Liver (tissue), 9 donors: ENCODE data around the gene SCAMP4. TPM values are rescaled to one million over a fixed set of nuclear protein-coding genes. Genes with fewer than 3 reads are reported as not detected.

Experiments
- DNase-seq: peaks from one replicate; pipeline ENCODE4 v3.0.0-alpha.2; 2017; ENCODE audit warnings: low spot score
- H3K27ac ChIP-seq, 2 donors: one replicate each; pipeline ENCODE4 v1.7.0; 2013; ENCODE audit warnings: inconsistent platforms in 2 of 2, low read length in 2 of 2, control low read depth in 1 of 2, low read depth in 1 of 2, mild to moderate bottlenecking in 1 of 2
- H3K27me3 ChIP-seq, 4 donors: one replicate each; pipeline versions ENCODE4 v1.6.1 to v1.7.0; 2013; ENCODE audit warnings: low read length in 3 of 4, inconsistent platforms in 1 of 4, mild to moderate bottlenecking in 1 of 4, moderate library complexity in 1 of 4; ENCODE audit not compliant: control insufficient read depth in 4 of 4, insufficient read depth in 4 of 4
- H3K36me3 ChIP-seq, 4 donors: one replicate each; pipeline versions ENCODE4 v1.6.1 to v1.7.0; 2013; ENCODE audit warnings: low read length in 3 of 4, mild to moderate bottlenecking in 3 of 4, low read depth in 1 of 4, moderate library complexity in 1 of 4; ENCODE audit not compliant: control insufficient read depth in 4 of 4, insufficient read depth in 3 of 4
- H3K4me1 ChIP-seq, 4 donors: one replicate each; pipeline versions ENCODE4 v1.6.1 to v1.7.0; 2013; ENCODE audit warnings: low read length in 3 of 4, mild to moderate bottlenecking in 3 of 4, moderate library complexity in 1 of 4; ENCODE audit not compliant: control insufficient read depth in 4 of 4, insufficient read depth in 4 of 4
- H3K4me3 ChIP-seq, 3 donors: one replicate each; pipeline versions ENCODE4 v1.6.1 to v1.7.0; 2013; ENCODE audit warnings: low read length in 3 of 3, control low read depth in 1 of 3, low read depth in 1 of 3, mild to moderate bottlenecking in 1 of 3
- H3K9ac ChIP-seq, 2 donors: one replicate each; pipeline ENCODE4 v1.7.0; 2013; ENCODE audit warnings: low read length in 2 of 2, mild to moderate bottlenecking in 2 of 2, moderate library complexity in 2 of 2, control low read depth in 1 of 2, low read depth in 1 of 2
- H3K9me3 ChIP-seq, 4 donors: one replicate each; pipeline versions ENCODE4 v1.6.1 to v1.7.0; 2013; ENCODE audit warnings: low read length in 3 of 4; ENCODE audit not compliant: control insufficient read depth in 4 of 4
- EGR1 ChIP-seq, 2 donors: IDR thresholded peaks; 2 replicates each; pipeline ENCODE4 v1.6.1; 2016 to 2018; ENCODE audit warnings: antibody characterized with exemption in 2 of 2, low read depth in 2 of 2
- FOXA1 ChIP-seq: IDR thresholded peaks from 2 replicates; pipeline ENCODE4 v1.6.1; 2016; ENCODE audit warnings: antibody characterized with exemption
- HNF4A ChIP-seq, 2 donors: conservative IDR thresholded peaks; 2 replicates each; pipeline ENCODE4 v1.6.1; 2016; ENCODE audit warnings: antibody characterized with exemption in 2 of 2, mild to moderate bottlenecking in 2 of 2
- JUND ChIP-seq, 2 donors: IDR thresholded peaks; 2 replicates each; pipeline ENCODE4 v1.6.1; 2016; ENCODE audit warnings: antibody characterized with exemption in 2 of 2
- RAD21 ChIP-seq, 2 donors: IDR thresholded peaks; 2 replicates each; pipeline ENCODE4 v1.6.1; 2016; ENCODE audit warnings: antibody characterized with exemption in 2 of 2, mild to moderate bottlenecking in 2 of 2
- RXRA ChIP-seq, 2 donors: IDR thresholded peaks; 2 replicates each; pipeline ENCODE4 v1.6.1; 2017 to 2018; ENCODE audit warnings: antibody characterized with exemption in 2 of 2, mild to moderate bottlenecking in 1 of 2
- YY1 ChIP-seq: IDR thresholded peaks from 2 replicates; pipeline ENCODE4 v1.6.1; 2016; ENCODE audit warnings: antibody characterized with exemption, mild to moderate bottlenecking
- ZBTB33 ChIP-seq: IDR thresholded peaks from 2 replicates; pipeline ENCODE4 v1.6.1; 2016; ENCODE audit warnings: antibody characterized with exemption
- WGBS: extraction: QIAGEN DNeasy Blood & Tissue Kit; methylation state at CpG from one replicate; pipeline ENCODE4 v1.1.7; 2013; 5-methylcytosine and 5-hydroxymethylcytosine counted together
- polyA plus RNA-seq, 2 donors: library from polyadenylated mRNA; stranded (reverse) in 1 of 2; unstranded in 1 of 2; fragments of 200-250 nt in 1 of 2; fragments of >200 nt in 1 of 2; fragmentation: Nextera tagmentation in 1 of 2; extraction: Ambion mirVana in 1 of 2; gene quantifications; one replicate each; pipeline versions ENCODE4 v1.2.1 to v1.2.3, GENCODE V29; 2013 to 2015
- total RNA-seq, 2 donors: library from RNA; depleted of rRNA; stranded (reverse); fragments of >200 nt; gene quantifications; one replicate each; pipeline ENCODE4 v1.2.3, GENCODE V29; 2014
- TF ChIP-seq, protein P1 (sequence below): IDR thresholded peaks from 2 replicates; pipeline ENCODE4 v1.6.1; 2016; ENCODE audit warnings: antibody characterized with exemption, mild to moderate bottlenecking
- TF ChIP-seq, protein P2 (sequence below): IDR thresholded peaks from 2 replicates; pipeline ENCODE4 v1.6.1; 2016; ENCODE audit warnings: antibody characterized with exemption
- donor health status: healthy.
- donor health status: healthy.
- donor health status: healthy.
- donor health status: healthy.
- donor health status: healthy.

Gene SCAMP4
- total and polyA plus RNA-seq, 4 donors, result 13.0 to 22.1 (median 16.6) TPM

DNA sequence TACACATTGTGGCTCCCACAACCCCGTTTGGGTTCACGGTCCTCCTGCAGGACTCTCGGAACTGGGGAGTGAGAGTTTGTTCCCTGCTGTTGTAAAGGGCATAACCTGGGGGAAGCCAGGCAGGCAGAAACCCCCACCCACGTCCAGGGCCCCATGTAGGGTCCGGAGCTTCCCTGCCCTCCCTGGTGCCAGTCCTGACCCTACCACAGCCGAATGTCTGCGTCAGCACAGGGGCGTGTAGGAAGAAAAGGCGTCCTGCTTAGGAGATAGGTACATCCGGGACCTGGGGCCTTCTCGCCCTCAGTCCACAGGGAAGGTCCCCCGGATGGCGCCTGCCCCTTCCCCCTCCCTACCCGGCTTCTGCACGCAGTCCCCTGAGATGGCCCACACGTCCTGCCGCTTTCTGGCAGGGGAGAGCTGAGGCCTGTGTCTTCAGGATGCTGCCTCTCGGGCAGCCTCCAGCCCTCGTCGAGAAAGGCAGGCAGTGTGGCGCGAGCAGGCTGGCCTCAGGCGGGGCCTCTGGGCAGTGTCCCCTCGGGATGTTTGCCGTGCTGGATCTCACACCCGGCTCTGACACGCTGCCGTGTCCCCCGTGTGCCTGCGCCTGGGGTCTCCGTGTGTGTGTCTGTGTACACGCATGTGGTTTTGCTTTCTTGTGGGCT is 54.9 kb downstream of the SCAMP4 start:
- no peak for DNase-seq
- 94% methylated on average over 32 of the region's 32 CpGs for WGBS
- H3K9ac ChIP-seq, result no peak overlapping the region
- H3K4me3 ChIP-seq, result no peak overlapping the region
- TF ChIP-seq, protein P1, sequence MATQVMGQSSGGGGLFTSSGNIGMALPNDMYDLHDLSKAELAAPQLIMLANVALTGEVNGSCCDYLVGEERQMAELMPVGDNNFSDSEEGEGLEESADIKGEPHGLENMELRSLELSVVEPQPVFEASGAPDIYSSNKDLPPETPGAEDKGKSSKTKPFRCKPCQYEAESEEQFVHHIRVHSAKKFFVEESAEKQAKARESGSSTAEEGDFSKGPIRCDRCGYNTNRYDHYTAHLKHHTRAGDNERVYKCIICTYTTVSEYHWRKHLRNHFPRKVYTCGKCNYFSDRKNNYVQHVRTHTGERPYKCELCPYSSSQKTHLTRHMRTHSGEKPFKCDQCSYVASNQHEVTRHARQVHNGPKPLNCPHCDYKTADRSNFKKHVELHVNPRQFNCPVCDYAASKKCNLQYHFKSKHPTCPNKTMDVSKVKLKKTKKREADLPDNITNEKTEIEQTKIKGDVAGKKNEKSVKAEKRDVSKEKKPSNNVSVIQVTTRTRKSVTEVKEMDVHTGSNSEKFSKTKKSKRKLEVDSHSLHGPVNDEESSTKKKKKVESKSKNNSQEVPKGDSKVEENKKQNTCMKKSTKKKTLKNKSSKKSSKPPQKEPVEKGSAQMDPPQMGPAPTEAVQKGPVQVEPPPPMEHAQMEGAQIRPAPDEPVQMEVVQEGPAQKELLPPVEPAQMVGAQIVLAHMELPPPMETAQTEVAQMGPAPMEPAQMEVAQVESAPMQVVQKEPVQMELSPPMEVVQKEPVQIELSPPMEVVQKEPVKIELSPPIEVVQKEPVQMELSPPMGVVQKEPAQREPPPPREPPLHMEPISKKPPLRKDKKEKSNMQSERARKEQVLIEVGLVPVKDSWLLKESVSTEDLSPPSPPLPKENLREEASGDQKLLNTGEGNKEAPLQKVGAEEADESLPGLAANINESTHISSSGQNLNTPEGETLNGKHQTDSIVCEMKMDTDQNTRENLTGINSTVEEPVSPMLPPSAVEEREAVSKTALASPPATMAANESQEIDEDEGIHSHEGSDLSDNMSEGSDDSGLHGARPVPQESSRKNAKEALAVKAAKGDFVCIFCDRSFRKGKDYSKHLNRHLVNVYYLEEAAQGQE, result no peak
- TF ChIP-seq, protein P2, sequence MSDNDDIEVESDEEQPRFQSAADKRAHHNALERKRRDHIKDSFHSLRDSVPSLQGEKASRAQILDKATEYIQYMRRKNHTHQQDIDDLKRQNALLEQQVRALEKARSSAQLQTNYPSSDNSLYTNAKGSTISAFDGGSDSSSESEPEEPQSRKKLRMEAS, result no peak
- TF ChIP-seq ZBTB33 (no peak), YY1 (no peak), JUND (IDR thresholded peaks at IDR 0.05) (no peak), RAD21 (IDR thresholded peaks at IDR 0.05) (no peak)
- H3K9me3 ChIP-seq, result no peaks in the 10 kb centered on the region
- H3K36me3 ChIP-seq, result peaks cover 0 to 4% (median 1%) of the 10 kb centered on the region in 4 donors
- H3K4me1 ChIP-seq, result peaks cover 0 to 10% (median 5%) of the 10 kb centered on the region in 4 donors
- H3K27ac ChIP-seq, result no peak overlapping the region
- H3K27me3 ChIP-seq, result no peaks in the 10 kb centered on the region

DNA sequence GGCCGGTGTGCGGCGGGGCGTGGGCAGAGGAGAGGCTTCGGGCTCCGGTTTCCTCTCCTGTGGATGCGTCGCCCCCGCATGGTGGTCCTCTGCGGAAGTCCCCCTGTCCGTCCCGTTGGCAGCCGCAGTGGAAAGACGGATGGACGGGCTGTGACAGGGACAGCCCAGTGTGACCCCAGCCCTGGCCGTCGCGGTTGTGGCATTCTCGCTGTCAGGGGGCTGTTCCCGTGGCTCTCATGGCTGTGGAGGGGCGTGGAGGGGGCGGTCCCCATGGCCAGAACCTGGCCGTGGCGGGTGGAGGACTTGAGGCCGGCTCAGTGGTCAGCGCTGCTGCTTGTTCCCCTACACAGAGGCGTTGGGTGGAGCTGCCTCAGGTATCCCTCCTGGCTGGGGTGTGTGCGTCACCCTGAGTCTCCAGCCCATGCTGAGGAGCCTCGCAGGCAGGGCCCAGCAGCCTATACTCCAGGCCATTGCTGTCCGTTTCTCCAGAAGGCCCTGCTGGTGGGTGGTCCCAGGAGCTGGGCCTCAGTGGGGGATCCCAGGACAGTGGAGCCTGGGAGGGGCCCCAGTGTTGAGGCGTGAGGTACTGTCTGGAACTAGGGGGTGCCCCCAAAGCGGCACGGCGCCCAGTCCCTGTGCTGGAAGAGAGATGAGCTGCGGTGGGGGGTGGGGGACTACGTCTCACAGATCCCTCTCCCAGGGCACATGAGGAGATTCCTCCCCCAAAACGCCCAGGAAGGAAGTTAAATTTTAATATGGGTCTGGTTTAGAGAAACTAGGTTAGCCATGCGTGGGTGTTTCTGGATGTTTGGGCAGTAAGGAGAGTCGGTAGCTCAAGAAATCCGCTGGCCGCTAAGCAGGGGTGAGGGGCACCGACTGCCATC is 56.0 kb downstream of the SCAMP4 start:
- peaks cover 0 to 10% (median 5%) of the 10 kb centered on the region in 4 donors for H3K4me1 ChIP-seq
- 87% methylated on average over 42 of the region's 42 CpGs for WGBS
- H3K36me3 ChIP-seq, result peaks cover 0 to 4% (median 2%) of the 10 kb centered on the region in 4 donors
- no peak for DNase-seq
- no peaks in the 10 kb centered on the region for H3K9me3 ChIP-seq
- TF ChIP-seq HNF4A (conservative IDR thresholded peaks at IDR 0.05), result no peak
- TF ChIP-seq FOXA1, result no peak
- no peak for TF ChIP-seq YY1
- no peak for TF ChIP-seq RAD21 (IDR thresholded peaks at IDR 0.05)
- TF ChIP-seq EGR1 (IDR thresholded peaks at IDR 0.05; ENCODE audit: low read depth in 2 of 2), result no peak
- no peak for TF ChIP-seq RXRA (IDR thresholded peaks at IDR 0.05)
- TF ChIP-seq, protein P2, result no peak
- H3K9ac ChIP-seq, result no peak overlapping the region
- H3K27ac ChIP-seq, result no peak overlapping the region
- no peak overlapping the region for H3K4me3 ChIP-seq
- H3K27me3 ChIP-seq, result no peaks in the 10 kb centered on the region
